ENCODE measurements around the gene FAM184A. TPM values are rescaled to one million over a fixed set of nuclear protein-coding genes. Genes with fewer than 3 reads are reported as not detected.

The FAM184A gene
- total and polyA plus RNA-seq, 2 of the 8 experiments (the other 6 are each of a cell fraction or from before 2014, with no cell fraction given), result 6.3 to 11.3 TPM

GRCh38 chr6:119037941-119038623 lies 40.4 kb downstream of the FAM184A start:
- Histone ChIP-seq H3K4me1 (replicated peaks in 1 of 4; ENCODE audit: control insufficient read depth in 3 of 4, insufficient read depth in 4 of 4, low read length in 3 of 4) (peaks cover 0 to 3% (median 0%) of the 10 kb centered on the region in 4 experiments; a peak in 1 of 7 replicates), H4K91ac (replicated peaks; ENCODE audit: insufficient read length, low read length) (no peak overlapping the region), H3K9ac (replicated peaks in 1 of 4; ENCODE audit: extremely low read depth in 1 of 4, low read depth in 3 of 4, low read length in 3 of 4) (no peak overlapping the region), H2BK120ac (replicated peaks; ENCODE audit: low read depth, low read length) (no peak overlapping the region), H2AFZ (ENCODE audit: low read length) (no peak overlapping the region), H3K23ac (ENCODE audit: insufficient read length) (no peak overlapping the region), H2BK5ac (ENCODE audit: low read depth, low read length) (no peak overlapping the region; the same call in 1 of the 2 replicates), H2BK20ac (ENCODE audit: low read length) (no peak overlapping the region), H3K27me3 (replicated peaks in 1 of 4; ENCODE audit: control insufficient read depth in 3 of 4, extremely low read depth in 1 of 4, insufficient read depth in 3 of 4, low read length in 3 of 4) (no peaks in the 10 kb centered on the region), H4K5ac (ENCODE audit: insufficient read length, low read depth, low read length) (no peak overlapping the region), H3K4ac (replicated peaks; ENCODE audit: insufficient read length, low read depth, low read length) (no peak overlapping the region), H3K4me2 (ENCODE audit: insufficient read depth in 1 of 2, low read depth in 2 of 2, low read length in 2 of 2) (0 out of 4 replicates have a peak overlapping the region, but pooled peaks of 1 of the 2 experiments have one; percentile 13), H3K4me3 (ENCODE audit: extremely low read depth in 1 of 4, insufficient read depth in 2 of 4, low read depth in 3 of 4, low read length in 4 of 4) (no peak overlapping the region), H3K27ac (ENCODE audit: low read depth, low read length) (peak overlapping the region; percentile 22; the same call in 1 of the 2 replicates), H4K8ac (ENCODE audit: extremely low read depth, insufficient read depth, low read length) (no peak overlapping the region), H2BK12ac (ENCODE audit: low read depth, low read length) (no peak overlapping the region), H3K14ac (ENCODE audit: insufficient read length) (no peak overlapping the region), H3K23me2 (ENCODE audit: low read depth, low read length) (0 out of 2 replicates have a peak, but pooled peaks cover 2% of the 10 kb centered on the region), H2AK5ac (ENCODE audit: low read depth, low read length) (no peak overlapping the region), H3K36me3 (ENCODE audit: control insufficient read depth in 2 of 4, insufficient read depth in 4 of 4, low read length in 3 of 4) (no peaks in the 10 kb centered on the region), H3K9me3 (ENCODE audit: insufficient read depth in 2 of 2, low read depth in 1 of 2, low read length in 1 of 2) (no peaks in the 10 kb centered on the region), H4K20me1 (replicated peaks in 1 of 2; ENCODE audit: control insufficient read depth in 1 of 2, insufficient read depth in 2 of 2, low read length in 2 of 2) (no peaks in the 10 kb centered on the region), H3K79me1 (ENCODE audit: low read depth, low read length) (no peaks in the 10 kb centered on the region), H3K18ac (ENCODE audit: extremely low read depth, low read length) (no peak overlapping the region), H3K79me2 (ENCODE audit: control insufficient read depth in 1 of 2, insufficient read depth in 2 of 2, low read length in 2 of 2) (no peaks in the 10 kb centered on the region), H2BK15ac (ENCODE audit: low read length) (no peak overlapping the region), H3K56ac (replicated peaks; ENCODE audit: insufficient read length, low read depth, low read length) (no peak overlapping the region)
- POLR2A ChIA-PET (ENCODE audit: partially characterized antibody), result no interaction called here
- FAIRE-seq (no peak), DNase-seq (ENCODE audit: low read depth in 1 of 2, low spot score in 2 of 2) (no peak)
- WGBS, 2 experiments (ENCODE audit: extremely low coverage in 1 of 2, insufficient coverage in 1 of 2, insufficient read length in 1 of 2, insufficient replicate concordance in 2 of 2, low coverage in 1 of 2, low lambda C conversion rate in 2 of 2, missing lambda C conversion rate in 1 of 2), result 63% methylated on average over 4 of the region's 4 CpGs; no CpG with 5 or more reads in 1 of the 2 experiments
- CTCF ChIA-PET (ENCODE audit: partially characterized antibody), result interaction anchor here (0.9 to 1.5 kb wide), 3 partner anchors 22 to 87 kb away, joined by 3 to 4 read pairs (median 3); no protein-coding TSS in a partner anchor
- TF ChIP-seq KDM5A (IDR thresholded peaks at IDR 0.05; ENCODE audit: low read length) (no peak), YY1 (IDR thresholded peaks at IDR 0.05; ENCODE audit: low read depth, low read length) (peak; percentile 88), RBBP5 (IDR thresholded peaks at IDR 0.05; ENCODE audit: borderline replicate concordance, low read depth, low read length) (no peak), SRF (IDR thresholded peaks at IDR 0.05; ENCODE audit: low read depth, low read length) (peak; percentile 88), NRF1 (IDR thresholded peaks at IDR 0.05; ENCODE audit: low read depth, low read length) (no peak)
